ENCODE results near the gene DRAP1.

The DRAP1 gene

GRCh38 chr11:65886826-65887722 lies 32.2 kb upstream of the DRAP1 start:
- DNase-seq, result no peak

- peak in 1 of 6 experiments; percentile 55 for DNase-seq
Measured at GRCh38 chr11:65887723-65888162, 31.5 kb upstream of the DRAP1 start.

GRCh38 chr11:65888163-65888814 lies 30.9 kb upstream of the DRAP1 start, which contains the start of gene FIBP:
FIBP (minus strand) TSS chr11:65888471; CDS start chr11:65888418, 53 bp downstream.
- DNase-seq, result peak; percentile 86 to 94 (median 90)

GRCh38 chr11:65890324-65891218 lies 28.7 kb upstream of the DRAP1 start, which contains the start of gene CCDC85B:
CCDC85B (plus strand) TSS chr11:65890673; CDS start chr11:65890784, 111 bp downstream.
- peak; percentile 96 to 98 (median 97) for DNase-seq

GRCh38 chr11:65891219-65892136 lies 27.7 kb upstream of the DRAP1 start:
- DNase-seq, result peak in 1 of 6 experiments; percentile 19

GRCh38 chr11:65892137-65892540 lies 27.1 kb upstream of the DRAP1 start:
- peak in 2 of 6 experiments; percentile 10 to 21 for DNase-seq

GRCh38 chr11:65892661-65893317 lies 26.4 kb upstream of the DRAP1 start:
- no peak for DNase-seq

GRCh38 chr11:65894034-65894591 lies 25.1 kb upstream of the DRAP1 start:
- peak in 3 of 6 experiments; percentile 14 to 23 (median 14) for DNase-seq

GRCh38 chr11:65895482-65895981 lies 23.7 kb upstream of the DRAP1 start:
- DNase-seq, result no peak

- DNase-seq, result no peak
Measured at GRCh38 chr11:65896034-65896999, 22.9 kb upstream of the DRAP1 start.

- no peak for DNase-seq
Measured at GRCh38 chr11:65897020-65897471, 22.2 kb upstream of the DRAP1 start.

- DNase-seq, result no peak
Measured at GRCh38 chr11:65898656-65899355, 20.4 kb upstream of the DRAP1 start.

GRCh38 chr11:65899356-65900124 lies 19.7 kb upstream of the DRAP1 start:
- DNase-seq, result peak in 4 of 6 experiments; percentile 7 to 35 (median 24)

GRCh38 chr11:65900125-65900898 lies 18.9 kb upstream of the DRAP1 start, which contains the start of gene FOSL1:
FOSL1 (minus strand) TSS chr11:65900388; CDS start chr11:65900339, 49 bp downstream.
- peak; percentile 83 to 94 (median 88) for DNase-seq

GRCh38 chr11:65900899-65901180 lies 18.4 kb upstream of the DRAP1 start:
- no peak for DNase-seq

GRCh38 chr11:65903068-65903481 lies 16.2 kb upstream of the DRAP1 start:
- no peak for DNase-seq

- no peak for DNase-seq
Measured at GRCh38 chr11:65903715-65904114, 15.5 kb upstream of the DRAP1 start.

Measured in stimulated activated naive CD4-positive, alpha-beta T cell (primary cell).